H9 (cell line): ENCODE data around the gene CD151. TPM values are rescaled to one million over a fixed set of nuclear protein-coding genes. Genes with fewer than 3 reads are reported as not detected.
A peak's percentile ranks its signal among the peaks of the same experiment; 100 is the strongest.

Experiments
- DNase-seq: peaks from one replicate; pipeline ENCODE4 v3.0.0-alpha.2; 2017
- H2AFZ ChIP-seq: one replicate; pipeline ENCODE4 v1.6.1; 2013; ENCODE audit warnings: mild to moderate bottlenecking, low read length, control low read depth, moderate library complexity
- H2AK5ac ChIP-seq: 2 replicates; pipeline ENCODE4 v1.6.1; 2013; ENCODE audit warnings: low read length, control low read depth, mixed read lengths; ENCODE audit not compliant: insufficient read length
- H2BK120ac ChIP-seq: one replicate; pipeline ENCODE4 v1.6.1; 2013; ENCODE audit warnings: low read depth, mild to moderate bottlenecking, low read length, control low read depth, inconsistent platforms; ENCODE audit not compliant: poor library complexity, severe bottlenecking
- H2BK12ac ChIP-seq: 2 replicates; pipeline ENCODE4 v1.6.1; 2013; ENCODE audit warnings: low read length, control low read depth, mixed read lengths, low read depth; ENCODE audit not compliant: insufficient read length
- H2BK15ac ChIP-seq: 2 replicates; pipeline ENCODE4 v1.6.1; 2013; ENCODE audit warnings: low read depth, low read length, control low read depth
- H2BK20ac ChIP-seq: one replicate; pipeline ENCODE4 v1.6.1; 2013; ENCODE audit warnings: low read depth, mild to moderate bottlenecking, low read length, control low read depth, inconsistent platforms; ENCODE audit not compliant: poor library complexity, severe bottlenecking
- H2BK5ac ChIP-seq: 2 replicates; pipeline ENCODE4 v1.6.1; 2013; ENCODE audit warnings: low read length, control low read depth, mixed read lengths; ENCODE audit not compliant: insufficient read length
- H3K14ac ChIP-seq: 2 replicates; pipeline ENCODE4 v1.6.1; 2013; ENCODE audit warnings: low read length, control low read depth; ENCODE audit not compliant: insufficient read depth
- H3K18ac ChIP-seq: 2 replicates; pipeline ENCODE4 v1.6.1; 2013; ENCODE audit warnings: low read depth, mild to moderate bottlenecking, mixed read lengths, low read length, control low read depth; ENCODE audit not compliant: insufficient read length
- H3K23ac ChIP-seq: 2 replicates; pipeline ENCODE4 v1.6.1; 2013; ENCODE audit warnings: low read length, control low read depth, mixed read lengths, low read depth; ENCODE audit not compliant: insufficient read length
- H3K23me2 ChIP-seq: 2 replicates; pipeline ENCODE4 v1.6.1; 2013; ENCODE audit warnings: low read depth, mild to moderate bottlenecking, mixed read lengths, low read length, control low read depth; ENCODE audit not compliant: insufficient read length, poor library complexity, severe bottlenecking
- H3K27ac ChIP-seq: 2 replicates; pipeline ENCODE4 v1.5.1; 2013; ENCODE audit warnings: low read length, control low read depth, mixed read lengths, low read depth; ENCODE audit not compliant: insufficient read length
- H3K27me3 ChIP-seq: 2 replicates; pipeline ENCODE4 v1.6.1; 2013; ENCODE audit warnings: low read length, control low read depth, inconsistent platforms; ENCODE audit not compliant: insufficient read depth
- H3K4ac ChIP-seq: 2 replicates; pipeline ENCODE4 v1.6.1; 2013; ENCODE audit warnings: low read depth, mild to moderate bottlenecking, control low read depth, inconsistent platforms, low read length, moderate library complexity
- H3K4me1 ChIP-seq: 2 replicates; pipeline ENCODE4 v1.6.1; 2013; ENCODE audit warnings: low read length, control low read depth, inconsistent platforms; ENCODE audit not compliant: insufficient read depth
- H3K4me2 ChIP-seq: 2 replicates; pipeline ENCODE4 v1.6.1; 2013; ENCODE audit warnings: low read length, control low read depth, mixed read lengths; ENCODE audit not compliant: insufficient read length, insufficient read depth
- H3K56ac ChIP-seq: 2 replicates; pipeline ENCODE4 v1.6.1; 2013; ENCODE audit warnings: low read depth, mild to moderate bottlenecking, mixed read lengths, low read length, control low read depth; ENCODE audit not compliant: insufficient read length
- H3K79me1 ChIP-seq: 2 replicates; pipeline ENCODE4 v1.6.1; 2013; ENCODE audit warnings: low read depth, mild to moderate bottlenecking, moderate library complexity, low read length, control low read depth, inconsistent platforms; ENCODE audit not compliant: insufficient read depth, poor library complexity, severe bottlenecking
- H3K79me2 ChIP-seq: 2 replicates; pipeline ENCODE4 v1.6.1; 2013; ENCODE audit warnings: low read length, control low read depth, inconsistent platforms; ENCODE audit not compliant: insufficient read depth
- H3K9ac ChIP-seq: 2 replicates; pipeline ENCODE4 v1.6.1; 2013; ENCODE audit warnings: low read length, control low read depth, mixed read lengths; ENCODE audit not compliant: insufficient read length; ENCODE audit errors: extremely low read depth
- H3K9me3 ChIP-seq: one replicate; pipeline ENCODE4 v1.6.1; 2013; ENCODE audit warnings: low read depth, low read length, inconsistent platforms; ENCODE audit not compliant: control insufficient read depth
- H3T11ph ChIP-seq: one replicate; pipeline ENCODE4 v1.6.1; 2013; ENCODE audit warnings: mild to moderate bottlenecking, low read length, control low read depth, inconsistent platforms
- H4K20me1 ChIP-seq: one replicate; pipeline ENCODE4 v1.6.1; 2013; ENCODE audit not compliant: control insufficient read depth, insufficient read length, insufficient read depth
- H4K5ac ChIP-seq: 2 replicates; pipeline ENCODE4 v1.6.1; 2013; ENCODE audit warnings: low read depth, mild to moderate bottlenecking, mixed read lengths, low read length, control low read depth; ENCODE audit not compliant: insufficient read length
- H4K8ac ChIP-seq: replicated peaks from 2 replicates; pipeline ENCODE4 v1.6.1; 2013; ENCODE audit warnings: low read length, control low read depth, mixed read lengths, low read depth; ENCODE audit not compliant: insufficient read length
- H4K91ac ChIP-seq: 2 replicates; pipeline ENCODE4 v1.6.1; 2013; ENCODE audit warnings: low read depth, mild to moderate bottlenecking, moderate library complexity, mixed read lengths, low read length, control low read depth; ENCODE audit not compliant: insufficient read length
- H3K27ac Mint-ChIP-seq, 3 experiments: 2 replicates in 2 of 3; 3 replicates in 1 of 3; pipeline ENCODE4 v1.8.0; 2020 to 2021; ENCODE audit warnings: mixed read lengths in 3 of 3, mild to moderate bottlenecking in 1 of 3, moderate library complexity in 1 of 3
- H3K27me3 Mint-ChIP-seq: 2 replicates; pipeline ENCODE4 v1.8.0; 2021; ENCODE audit warnings: low read depth, mild to moderate bottlenecking, moderate library complexity, mixed read lengths
- H3K36me3 Mint-ChIP-seq, 3 experiments: 2 replicates in 2 of 3; 3 replicates in 1 of 3; pipeline ENCODE4 v1.8.0; 2020 to 2021; ENCODE audit warnings: low read depth in 3 of 3, mixed read lengths in 3 of 3; ENCODE audit not compliant: insufficient read depth in 1 of 3
- H3K4me1 Mint-ChIP-seq, 2 experiments: 2 replicates each; pipeline ENCODE4 v1.8.0; 2020; ENCODE audit warnings: mixed read lengths in 2 of 2
- H3K4me3 Mint-ChIP-seq, 2 experiments: 2 replicates in 1 of 2; 3 replicates in 1 of 2; pipeline ENCODE4 v1.8.0; 2020 to 2021; ENCODE audit warnings: mild to moderate bottlenecking in 2 of 2, mixed read lengths in 2 of 2, moderate library complexity in 1 of 2
- H3K9me3 Mint-ChIP-seq, 2 experiments: 2 replicates in 1 of 2; 3 replicates in 1 of 2; pipeline ENCODE4 v1.8.0; 2020; ENCODE audit warnings: mild to moderate bottlenecking in 2 of 2, mixed read lengths in 2 of 2, moderate library complexity in 1 of 2
- CTCF ChIP-seq: fragments of 200-600 bp; sonication (generic); conservative IDR thresholded peaks from 3 replicates; pipeline ENCODE4 v1.8.0; 2021; ENCODE audit warnings: antibody characterized with exemption, mild to moderate bottlenecking
- WGBS: extraction: QIAGEN DNeasy Blood & Tissue Kit; methylation state at CpG from one replicate; pipeline ENCODE4 v1.1.7; 2013; ENCODE audit warnings: missing lambda C conversion rate, low lambda C conversion rate, mixed read lengths; ENCODE audit not compliant: insufficient read length; ENCODE audit errors: extremely low coverage; 5-methylcytosine and 5-hydroxymethylcytosine counted together
- total RNA-seq: library from RNA; stranded (reverse); gene quantifications from 2 replicates; pipeline ENCODE4 v1.2.1, GENCODE V29; 2021

CD151 gene
- total RNA-seq, 1 experiment from 2014 or later, result 138 TPM

- no peak overlapping the region for H3T11ph ChIP-seq
- H3K4me3 Mint-ChIP-seq, result peak overlapping the region; percentile 65 to 79
- no peaks in the 10 kb centered on the region for H3K79me1 ChIP-seq
- no peaks in the 10 kb centered on the region for H4K20me1 ChIP-seq
- H3K27ac Mint-ChIP-seq, result no peak overlapping the region
- no peak for DNase-seq
- no peak overlapping the region for H4K5ac ChIP-seq
- 0 out of 2 replicates have a peak overlapping the region, but pooled peaks have one; percentile 24 for H3K14ac ChIP-seq
- no peak overlapping the region for H2AFZ ChIP-seq
- no peak overlapping the region for H2BK20ac ChIP-seq
- H4K91ac ChIP-seq, result no peak overlapping the region
- no peak overlapping the region for H2AK5ac ChIP-seq
- H3K79me2 ChIP-seq, result no peaks in the 10 kb centered on the region
- WGBS, result no CpG with 5 or more reads among the region's 55 CpGs
- H3K4ac ChIP-seq, result no peak overlapping the region
- H2BK12ac ChIP-seq, result no peak overlapping the region
- H3K9ac ChIP-seq, result no peak overlapping the region
- no peak for TF ChIP-seq CTCF
- H2BK15ac ChIP-seq, result no peak overlapping the region
- H3K23me2 ChIP-seq, result peaks cover 25% of the 10 kb centered on the region
- no peak overlapping the region for H4K8ac ChIP-seq
- H3K18ac ChIP-seq, result no peak overlapping the region
- H3K56ac ChIP-seq, result no peak overlapping the region
- H3K4me2 ChIP-seq, result peak overlapping the region; percentile 57
- H2BK120ac ChIP-seq, result no peak overlapping the region
- peaks cover 8 to 24% (median 17%) of the 10 kb centered on the region in 3 experiments; a peak in 5 of 7 replicates for H3K36me3 Mint-ChIP-seq
- H3K4me1 ChIP-seq, result no peaks in the 10 kb centered on the region; the same call in 1 of the 2 replicates
- no peak overlapping the region for H2BK5ac ChIP-seq
- H3K4me1 Mint-ChIP-seq, result peaks cover 28 to 38% of the 10 kb centered on the region in 2 experiments
- H3K27ac ChIP-seq, result no peak overlapping the region
- H3K23ac ChIP-seq, result no peak overlapping the region
- peaks cover 27% of the 10 kb centered on the region for H3K27me3 Mint-ChIP-seq
- peaks cover 9% of the 10 kb centered on the region; the same call in 1 of the 2 replicates for H3K27me3 ChIP-seq
- no peaks in the 10 kb centered on the region for H3K9me3 ChIP-seq
- H3K9me3 Mint-ChIP-seq, result no peaks in the 10 kb centered on the region
Observed at GRCh38 chr11:833114-833791, 501 bp downstream of the CD151 start.
